ENCODE measurements around the gene CELSR2. TPM values are rescaled to one million over a fixed set of nuclear protein-coding genes. Genes with fewer than 3 reads are reported as not detected.
A peak's percentile ranks its signal among the peaks of the same experiment; 100 is the strongest.

The CELSR2 gene
- total and polyA plus RNA-seq, 2 experiments from 2014 or later = 6.1 to 12.9 TPM

DNA sequence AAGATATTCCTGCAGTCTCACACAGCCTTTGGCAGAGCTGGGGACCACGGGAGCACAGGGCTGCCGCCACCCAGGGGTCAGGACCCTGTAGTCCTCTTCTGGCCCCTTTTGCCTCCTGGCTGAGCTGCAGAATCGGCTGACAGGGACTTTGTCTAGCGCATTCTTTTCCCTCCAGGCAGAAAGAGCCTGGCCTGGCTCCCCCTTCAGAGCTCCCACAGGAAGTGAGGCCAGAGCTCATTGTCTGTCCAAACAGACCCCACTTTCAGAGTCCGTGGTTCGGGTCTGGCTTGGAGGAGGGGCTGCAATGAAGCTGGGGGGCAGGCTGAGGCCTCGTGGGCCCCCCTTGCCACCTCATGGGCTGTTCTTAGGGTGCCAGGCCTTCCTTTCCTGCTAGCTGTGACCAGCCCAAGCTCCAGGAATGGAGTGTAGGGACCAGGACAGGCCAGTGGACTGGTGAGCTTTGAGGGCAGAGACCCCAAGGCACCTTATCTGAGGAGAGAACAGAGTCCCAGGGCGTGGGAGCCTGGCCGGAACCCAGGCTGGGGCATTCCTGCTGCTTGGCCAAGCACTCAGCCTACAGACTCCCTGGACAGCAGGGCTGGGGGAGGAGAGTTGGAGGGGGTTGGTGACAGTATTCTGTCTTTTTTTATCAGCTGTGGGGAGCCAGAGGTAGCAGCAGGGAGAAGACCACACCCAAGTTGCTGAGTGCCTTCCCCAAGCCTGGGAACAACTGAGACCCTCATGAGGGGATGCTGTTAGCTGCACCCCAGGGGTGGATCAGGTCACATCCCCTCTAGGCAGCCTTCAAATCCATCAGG, 4.7 kb downstream of the CELSR2 start:
- TF ChIP-seq, protein P1, sequence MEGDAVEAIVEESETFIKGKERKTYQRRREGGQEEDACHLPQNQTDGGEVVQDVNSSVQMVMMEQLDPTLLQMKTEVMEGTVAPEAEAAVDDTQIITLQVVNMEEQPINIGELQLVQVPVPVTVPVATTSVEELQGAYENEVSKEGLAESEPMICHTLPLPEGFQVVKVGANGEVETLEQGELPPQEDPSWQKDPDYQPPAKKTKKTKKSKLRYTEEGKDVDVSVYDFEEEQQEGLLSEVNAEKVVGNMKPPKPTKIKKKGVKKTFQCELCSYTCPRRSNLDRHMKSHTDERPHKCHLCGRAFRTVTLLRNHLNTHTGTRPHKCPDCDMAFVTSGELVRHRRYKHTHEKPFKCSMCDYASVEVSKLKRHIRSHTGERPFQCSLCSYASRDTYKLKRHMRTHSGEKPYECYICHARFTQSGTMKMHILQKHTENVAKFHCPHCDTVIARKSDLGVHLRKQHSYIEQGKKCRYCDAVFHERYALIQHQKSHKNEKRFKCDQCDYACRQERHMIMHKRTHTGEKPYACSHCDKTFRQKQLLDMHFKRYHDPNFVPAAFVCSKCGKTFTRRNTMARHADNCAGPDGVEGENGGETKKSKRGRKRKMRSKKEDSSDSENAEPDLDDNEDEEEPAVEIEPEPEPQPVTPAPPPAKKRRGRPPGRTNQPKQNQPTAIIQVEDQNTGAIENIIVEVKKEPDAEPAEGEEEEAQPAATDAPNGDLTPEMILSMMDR (IDR thresholded peaks at IDR 0.05; ENCODE audit: low read depth, low read length) = no peak
- Histone ChIP-seq H3K4me3 (no peak overlapping the region), H3K9me3 (ENCODE audit: low read depth) (no peaks in the 10 kb centered on the region), H3K27ac (no peak overlapping the region), H3K36me3 (no peaks in the 10 kb centered on the region), H3K4me1 (ENCODE audit: low read depth) (peaks cover 14% of the 10 kb centered on the region), H3K27me3 (peaks cover 14% of the 10 kb centered on the region)
- DNase-seq (ENCODE audit: low read depth in 1 of 2, low spot score in 1 of 2) = peak; percentile 35 to 45

DNA sequence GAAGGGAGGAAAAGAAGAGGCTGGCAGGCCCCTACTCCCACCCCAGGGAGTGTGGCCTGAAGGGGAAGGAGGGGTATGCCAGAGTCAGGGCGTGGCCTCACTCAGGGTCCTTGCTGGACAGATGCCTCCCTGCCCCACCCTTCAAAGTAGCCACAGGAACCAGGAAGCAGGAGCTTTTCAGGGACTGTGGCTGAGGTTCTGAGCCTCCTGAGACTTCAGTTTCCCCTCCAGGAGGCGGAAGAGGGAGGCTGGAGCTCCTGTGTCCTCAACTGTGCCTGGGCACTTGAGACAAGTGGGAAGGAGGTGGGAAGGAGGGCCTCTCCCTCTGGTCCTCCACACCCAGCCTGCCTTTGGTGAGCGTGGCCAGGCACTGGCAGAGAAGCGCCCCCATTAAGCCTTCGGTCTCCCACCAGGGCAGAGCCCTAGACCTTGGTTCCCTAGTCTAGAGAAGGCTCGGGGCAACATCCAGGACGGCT, 5.3 kb downstream of the CELSR2 start:
- Histone ChIP-seq H3K27ac (no peak overlapping the region), H3K36me3 (no peaks in the 10 kb centered on the region), H3K4me3 (no peak overlapping the region), H3K4me1 (ENCODE audit: low read depth) (peaks cover 14% of the 10 kb centered on the region), H3K9me3 (ENCODE audit: low read depth) (no peaks in the 10 kb centered on the region), H3K27me3 (peaks cover 14% of the 10 kb centered on the region)
- TF ChIP-seq, protein P1 (IDR thresholded peaks at IDR 0.05; ENCODE audit: low read depth, low read length) = no peak
- no peak for DNase-seq (ENCODE audit: low read depth in 1 of 2, low spot score in 1 of 2)

DNA sequence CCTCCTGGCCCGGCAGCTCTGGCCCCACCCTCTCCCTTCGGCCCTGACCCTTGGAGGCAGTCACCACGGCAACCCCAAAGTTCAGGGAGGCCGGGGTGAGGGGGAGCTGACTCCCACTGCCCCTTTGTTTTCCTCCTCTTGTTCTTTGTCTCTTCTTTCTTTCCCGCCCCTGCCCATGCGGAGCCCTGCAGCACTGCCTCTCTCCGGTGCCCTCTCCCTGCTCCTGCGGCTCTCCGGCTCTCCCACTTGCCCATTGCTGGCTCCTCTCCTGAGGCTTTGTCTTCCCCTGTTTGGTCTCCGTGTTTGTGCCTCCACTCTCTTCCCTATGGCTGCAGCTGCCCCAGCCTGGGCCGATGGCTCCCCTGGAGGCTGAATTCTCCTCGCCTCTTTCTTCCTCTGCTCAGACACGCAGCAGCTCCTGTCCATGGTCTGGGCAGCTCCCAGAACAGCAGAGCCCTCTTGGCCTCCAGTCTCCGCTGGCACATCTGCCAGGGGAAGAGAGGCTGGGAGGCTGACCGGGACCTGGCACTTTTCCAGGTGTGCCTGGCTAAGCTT, 5.8 kb downstream of the CELSR2 start:
- H3K27ac ChIP-seq = no peak overlapping the region
- H3K27me3 ChIP-seq = peaks cover 12% of the 10 kb centered on the region
- no peaks in the 10 kb centered on the region for H3K36me3 ChIP-seq
- no peak overlapping the region for H3K4me3 ChIP-seq
- no peaks in the 10 kb centered on the region for H3K9me3 ChIP-seq (ENCODE audit: low read depth)
- H3K4me1 ChIP-seq (ENCODE audit: low read depth) = peaks cover 14% of the 10 kb centered on the region
- peak in 1 of 2 donors; percentile 8 for DNase-seq (ENCODE audit: low read depth in 1 of 2, low spot score in 1 of 2)
- TF ChIP-seq, protein P1 (IDR thresholded peaks at IDR 0.05; ENCODE audit: low read depth, low read length) = peak; percentile 6

GRCh38 chr1:109255678-109256077, 6.3 kb downstream of the CELSR2 start:
- Histone ChIP-seq H3K4me1 (ENCODE audit: low read depth) (peaks cover 14% of the 10 kb centered on the region), H3K27ac (no peak overlapping the region), H3K4me3 (no peak overlapping the region), H3K27me3 (peaks cover 7% of the 10 kb centered on the region), H3K36me3 (no peaks in the 10 kb centered on the region), H3K9me3 (ENCODE audit: low read depth) (no peaks in the 10 kb centered on the region)
- no peak for DNase-seq (ENCODE audit: low read depth in 1 of 2, low spot score in 1 of 2)
- TF ChIP-seq, protein P1 (IDR thresholded peaks at IDR 0.05; ENCODE audit: low read depth, low read length) = no peak

- Histone ChIP-seq H3K27ac (no peak overlapping the region), H3K9me3 (ENCODE audit: low read depth) (no peaks in the 10 kb centered on the region), H3K4me1 (ENCODE audit: low read depth) (peaks cover 14% of the 10 kb centered on the region), H3K4me3 (no peak overlapping the region), H3K27me3 (peaks cover 3% of the 10 kb centered on the region), H3K36me3 (no peaks in the 10 kb centered on the region)
- DNase-seq (ENCODE audit: low read depth in 1 of 2, low spot score in 1 of 2) = peak in 1 of 2 donors; percentile 28
- TF ChIP-seq, protein P1 (IDR thresholded peaks at IDR 0.05; ENCODE audit: low read depth, low read length) = no peak
Observed at GRCh38 chr1:109256085-109256484, 6.7 kb downstream of the CELSR2 start.

Data from cardiac muscle cell (in vitro differentiated cells and primary cell).